ENCODE measurements around the gene RNU5D-1.
A peak's percentile ranks its signal among the peaks of the same experiment; 100 is the strongest.

RNU5D-1 gene

DNA sequence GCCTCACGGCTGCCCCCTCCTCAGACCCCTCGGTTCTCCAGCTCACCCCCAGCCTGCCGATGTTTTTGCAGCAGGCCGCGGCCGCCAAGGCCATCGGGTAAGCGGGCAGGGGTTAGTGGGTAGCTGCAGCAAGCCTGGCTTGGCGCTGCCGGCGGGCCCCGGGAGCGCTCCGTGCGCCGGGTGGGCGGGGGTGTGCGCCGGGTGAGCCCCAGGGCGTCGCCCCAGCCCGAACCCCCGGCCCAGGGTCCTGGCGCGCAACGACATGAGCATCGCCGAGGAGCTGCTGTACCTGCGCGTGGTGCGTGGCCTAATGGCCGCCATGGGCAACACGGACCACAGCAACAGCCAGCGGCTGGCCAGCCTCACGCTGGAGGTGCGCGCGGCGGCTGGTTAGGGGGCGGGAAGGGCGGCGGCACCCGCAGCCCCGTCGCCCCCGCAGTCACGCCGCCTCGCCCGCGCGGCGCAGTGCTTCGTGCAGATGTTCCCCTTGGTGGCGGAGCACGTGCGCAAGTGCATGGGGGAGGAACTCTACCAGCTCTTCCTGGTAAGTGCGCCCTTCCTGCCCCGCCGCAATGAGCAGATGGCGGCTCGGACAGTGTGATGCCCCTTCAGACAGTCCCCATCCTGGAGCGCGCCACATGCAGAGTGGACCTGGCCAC is 6.5 kb downstream of the RNU5D-1 start:
- TF ChIP-seq, protein P1, sequence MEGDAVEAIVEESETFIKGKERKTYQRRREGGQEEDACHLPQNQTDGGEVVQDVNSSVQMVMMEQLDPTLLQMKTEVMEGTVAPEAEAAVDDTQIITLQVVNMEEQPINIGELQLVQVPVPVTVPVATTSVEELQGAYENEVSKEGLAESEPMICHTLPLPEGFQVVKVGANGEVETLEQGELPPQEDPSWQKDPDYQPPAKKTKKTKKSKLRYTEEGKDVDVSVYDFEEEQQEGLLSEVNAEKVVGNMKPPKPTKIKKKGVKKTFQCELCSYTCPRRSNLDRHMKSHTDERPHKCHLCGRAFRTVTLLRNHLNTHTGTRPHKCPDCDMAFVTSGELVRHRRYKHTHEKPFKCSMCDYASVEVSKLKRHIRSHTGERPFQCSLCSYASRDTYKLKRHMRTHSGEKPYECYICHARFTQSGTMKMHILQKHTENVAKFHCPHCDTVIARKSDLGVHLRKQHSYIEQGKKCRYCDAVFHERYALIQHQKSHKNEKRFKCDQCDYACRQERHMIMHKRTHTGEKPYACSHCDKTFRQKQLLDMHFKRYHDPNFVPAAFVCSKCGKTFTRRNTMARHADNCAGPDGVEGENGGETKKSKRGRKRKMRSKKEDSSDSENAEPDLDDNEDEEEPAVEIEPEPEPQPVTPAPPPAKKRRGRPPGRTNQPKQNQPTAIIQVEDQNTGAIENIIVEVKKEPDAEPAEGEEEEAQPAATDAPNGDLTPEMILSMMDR (conservative IDR thresholded peaks at IDR 0.05): no peak
- TF ChIP-seq ZFX (IDR thresholded peaks at IDR 0.05): no peak
- H3K27ac ChIP-seq: no peak overlapping the region

DNA sequence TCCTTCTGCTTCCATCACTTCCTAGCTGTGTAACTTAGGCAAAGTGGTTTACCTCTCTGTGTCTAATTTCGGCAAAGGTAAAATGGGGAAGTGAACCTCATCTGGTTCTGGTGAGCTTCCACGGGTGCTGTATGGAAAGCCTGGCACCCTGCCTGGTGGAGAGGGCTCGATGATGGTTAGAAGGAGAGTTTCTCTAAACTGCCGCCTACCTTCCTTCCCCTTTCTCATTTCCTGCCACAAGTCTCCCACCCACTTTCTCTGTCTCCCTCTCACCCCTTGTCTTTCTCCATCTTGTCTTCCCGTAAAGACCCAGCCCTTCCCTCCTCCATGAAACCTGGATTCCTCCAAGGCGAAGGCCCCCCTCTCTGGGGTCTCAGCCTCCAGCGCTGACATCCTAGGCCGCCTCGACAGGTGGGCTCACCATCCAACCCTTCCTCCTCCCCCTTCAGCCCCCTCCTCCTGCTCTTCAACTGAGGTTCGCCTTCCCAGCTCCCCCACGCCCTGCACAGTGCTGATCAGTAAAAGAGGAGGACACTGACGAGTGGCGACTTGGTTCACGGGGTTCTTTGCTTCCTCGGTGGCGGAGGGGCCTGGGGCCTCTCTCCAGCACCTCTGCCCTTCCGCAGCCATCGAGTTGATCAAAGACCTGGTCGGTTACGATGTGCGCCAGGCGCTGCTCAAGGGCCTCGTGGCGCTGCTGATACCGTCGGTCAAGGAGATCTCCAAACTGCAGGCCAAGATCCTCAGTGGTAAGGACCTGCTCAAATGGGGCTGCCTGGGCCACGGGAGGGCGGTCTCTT is 7.3 kb downstream of the RNU5D-1 start:
- TF ChIP-seq, protein P1 (conservative IDR thresholded peaks at IDR 0.05): no peak
- no peak for TF ChIP-seq ZFX (IDR thresholded peaks at IDR 0.05)
- H3K27ac ChIP-seq: 0 out of 2 replicates have a peak overlapping the region, but pooled peaks have one; percentile 5

DNA sequence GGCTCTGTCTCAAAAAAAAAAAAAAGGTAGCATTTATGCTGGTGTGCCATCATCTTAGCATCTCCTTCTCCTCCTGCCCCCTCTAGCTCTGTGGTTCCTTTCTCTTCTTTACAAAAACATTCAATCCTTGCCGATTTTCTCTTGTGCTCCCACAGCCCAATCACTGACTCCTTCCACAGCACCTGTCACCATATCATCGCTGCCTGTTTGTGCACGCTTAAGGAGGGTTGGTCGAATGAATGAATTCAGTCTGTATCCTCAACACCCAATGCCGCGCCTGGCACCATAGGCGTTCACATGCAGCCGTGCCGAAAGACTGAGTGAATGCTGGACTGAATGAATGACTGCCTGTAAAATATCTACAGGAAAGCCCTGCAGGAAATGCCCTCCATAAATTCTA is 7.9 kb downstream of the RNU5D-1 start:
- H3K27ac ChIP-seq: peak overlapping the region; percentile 73; the same call in 1 of the 2 replicates

DNA sequence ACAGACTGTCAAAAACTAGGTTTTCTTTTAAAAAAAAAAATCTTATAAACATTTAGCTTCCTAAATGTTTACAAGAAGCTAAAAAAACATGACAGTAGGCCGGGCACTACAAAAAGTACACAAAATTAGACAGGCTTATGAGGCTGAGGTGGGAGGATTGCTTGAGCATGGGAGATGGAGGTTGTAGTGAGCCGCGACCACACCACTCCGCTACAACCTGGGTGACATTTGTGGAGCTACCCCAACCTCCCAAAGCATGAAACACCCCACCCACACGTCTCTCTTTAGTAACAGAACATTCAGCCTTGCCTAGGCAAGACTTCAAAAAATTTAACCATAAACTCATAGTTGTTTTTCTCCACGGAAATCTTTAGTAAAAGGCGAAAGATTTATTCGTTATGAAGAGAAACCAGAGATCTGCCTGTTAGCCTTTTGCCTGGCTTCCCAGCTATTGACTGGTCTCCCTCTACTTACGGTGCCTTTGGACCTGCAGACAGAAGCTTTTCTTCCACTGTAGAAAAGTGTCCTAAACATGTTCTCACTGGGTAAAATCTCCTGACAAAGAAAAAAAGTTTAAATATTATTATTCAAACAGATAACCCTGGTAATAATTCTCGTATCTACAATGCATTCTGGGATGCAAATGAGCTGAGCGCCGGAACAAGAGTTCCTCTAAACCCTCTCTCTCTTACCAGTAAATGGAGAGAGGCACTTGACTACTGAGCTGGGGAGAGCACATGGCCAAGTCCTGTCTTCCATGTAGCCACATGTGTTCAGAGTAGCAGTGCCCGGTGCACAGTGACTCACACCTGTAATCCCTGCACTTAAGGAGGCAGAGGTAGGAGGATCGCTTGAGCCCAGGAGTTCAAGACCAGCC is 9.2 kb downstream of the RNU5D-1 start:
- TF ChIP-seq ZFX (IDR thresholded peaks at IDR 0.05): no peak
- TF ChIP-seq, protein P1 (conservative IDR thresholded peaks at IDR 0.05): no peak
- peak overlapping the region; percentile 73 for H3K27ac ChIP-seq

More for the DNA sequence above, 7.9 kb downstream of the RNU5D-1 start:
- TF ChIP-seq ZFX (IDR thresholded peaks at IDR 0.05): no peak
- TF ChIP-seq, protein P1 (conservative IDR thresholded peaks at IDR 0.05): no peak

DNA sequence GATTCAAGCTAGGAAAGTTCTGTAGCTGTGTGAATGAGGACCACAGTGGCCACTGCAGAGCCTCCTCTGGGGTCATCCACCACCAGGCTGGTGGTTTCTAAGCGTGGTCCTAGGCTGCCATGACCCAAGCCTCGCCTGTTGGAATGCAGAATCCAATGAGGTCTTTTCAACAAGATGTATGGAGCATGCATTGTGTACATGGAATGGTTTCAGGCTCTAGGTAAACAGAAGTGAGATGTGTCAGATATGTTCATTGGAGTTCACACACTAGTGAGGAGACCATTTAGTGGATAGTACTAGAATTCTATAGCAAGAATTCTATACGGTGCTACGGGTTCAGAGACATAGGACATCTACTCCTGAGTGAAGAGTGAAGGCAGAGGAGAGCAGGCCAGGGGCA is 10.7 kb downstream of the RNU5D-1 start:
- H3K27ac ChIP-seq: peak overlapping the region; percentile 27
- TF ChIP-seq, protein P1 (conservative IDR thresholded peaks at IDR 0.05): no peak
- TF ChIP-seq ZFX (IDR thresholded peaks at IDR 0.05): no peak

DNA sequence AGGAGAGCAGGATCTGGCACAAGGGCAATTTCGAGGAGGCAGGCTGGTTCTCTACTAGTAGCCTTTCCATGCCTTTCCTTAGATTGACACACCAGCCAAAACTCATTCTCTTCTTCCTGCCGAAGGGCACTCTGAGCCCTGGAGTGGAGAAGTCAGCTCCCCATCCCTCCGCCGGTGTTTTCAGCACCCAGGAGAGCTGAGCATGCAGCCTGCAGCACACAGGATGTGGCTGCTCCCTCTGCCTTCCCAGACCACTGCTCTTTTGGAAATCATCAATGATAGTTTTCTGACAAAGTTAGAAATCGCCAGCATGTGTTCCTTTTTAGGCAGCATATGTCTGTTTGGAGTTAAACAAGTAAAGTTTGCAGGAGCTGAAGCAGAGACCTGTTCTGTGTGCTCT is 11.7 kb downstream of the RNU5D-1 start:
- no peak overlapping the region; the same call in 1 of the 2 replicates for H3K27ac ChIP-seq
- TF ChIP-seq, protein P1 (conservative IDR thresholded peaks at IDR 0.05): no peak
- TF ChIP-seq ZFX (IDR thresholded peaks at IDR 0.05): no peak

All from C4-2B (cell line).